HepG2 (cell line): Measurements from ENCODE around the gene SHMT1. TPM values are rescaled to one million over a fixed set of nuclear protein-coding genes. Genes with fewer than 3 reads are reported as not detected.

Experiments
- CBX5 ChIP-seq: sonication (generic); formaldehyde crosslinking; IDR thresholded peaks from 2 replicates; pipeline ENCODE4 v1.4.0; 2020; ENCODE audit warnings: missing genetic modification reagents, borderline replicate concordance
- CSRNP1 ChIP-seq: sonication (generic); formaldehyde crosslinking; IDR thresholded peaks from 2 replicates; pipeline ENCODE4 v1.8.1; 2023; ENCODE audit warnings: mild to moderate bottlenecking, missing genetic modification reagents
- FOXJ3 ChIP-seq: sonication (generic); formaldehyde crosslinking; IDR thresholded peaks from 2 replicates; pipeline ENCODE4 v1.4.0; 2020; ENCODE audit warnings: missing genetic modification reagents, mild to moderate bottlenecking, borderline replicate concordance
- HNRNPL ChIP-seq: fragments of 200-400 bp; formaldehyde crosslinking; IDR thresholded peaks from 2 replicates; pipeline ENCODE4 v1.6.1; 2017; ENCODE audit warnings: mild to moderate bottlenecking, low read depth, low read length
- MATR3 ChIP-seq: sonication (generic); formaldehyde crosslinking; IDR thresholded peaks from 2 replicates; pipeline ENCODE4 v1.4.0; 2020; ENCODE audit warnings: missing genetic modification reagents
- NAIF1 ChIP-seq: sonication (generic); formaldehyde crosslinking; IDR thresholded peaks from 2 replicates; pipeline ENCODE4 v1.5.0; 2020; ENCODE audit warnings: mild to moderate bottlenecking, missing genetic modification reagents, borderline replicate concordance
- POLR2A ChIP-seq, 2 experiments: IDR thresholded peaks; 2 replicates each; pipeline ENCODE4 v1.6.1; 2011; ENCODE audit warnings: low read depth in 2 of 2, low read length in 2 of 2, mild to moderate bottlenecking in 1 of 2, moderate library complexity in 1 of 2; ENCODE audit not compliant: insufficient read depth in 1 of 2
- RARA ChIP-seq: IDR thresholded peaks from 2 replicates; pipeline ENCODE4 v1.6.1; 2016; ENCODE audit warnings: missing genetic modification reagents, missing compliant biosample characterization
- RARG ChIP-seq: sonication (generic); formaldehyde crosslinking; IDR thresholded peaks from 2 replicates; pipeline ENCODE4 v1.4.0; 2020; ENCODE audit warnings: low read depth, mild to moderate bottlenecking, missing genetic modification reagents
- RFX3 ChIP-seq: IDR thresholded peaks from 2 replicates; pipeline ENCODE4 v1.6.1; 2016; ENCODE audit warnings: missing biosample characterization, missing genetic modification reagents
- SCMH1 ChIP-seq: sonication (generic); formaldehyde crosslinking; IDR thresholded peaks from 2 replicates; pipeline ENCODE4 v1.9.0; 2021; ENCODE audit warnings: missing genetic modification reagents, mild to moderate bottlenecking, borderline replicate concordance
- YEATS2 ChIP-seq: sonication (generic); formaldehyde crosslinking; IDR thresholded peaks from 2 replicates; pipeline ENCODE4 v1.4.0; 2020; ENCODE audit warnings: missing genetic modification reagents, borderline replicate concordance
- ZBTB26 ChIP-seq: IDR thresholded peaks from 2 replicates; pipeline ENCODE4 v1.6.1; 2016; ENCODE audit warnings: missing compliant biosample characterization, missing genetic modification reagents, borderline replicate concordance
- ZBTB37 ChIP-seq: sonication (generic); formaldehyde crosslinking; IDR thresholded peaks from 2 replicates; pipeline ENCODE4 v1.4.0; 2020; ENCODE audit warnings: mild to moderate bottlenecking, missing genetic modification reagents
- ZFP90 ChIP-seq: sonication (generic); formaldehyde crosslinking; IDR thresholded peaks from 2 replicates; pipeline ENCODE4 v1.8.0; 2022; ENCODE audit warnings: missing genetic modification reagents, mild to moderate bottlenecking, inconsistent platforms, borderline replicate concordance
- ZFX ChIP-seq: sonication (generic); formaldehyde crosslinking; IDR thresholded peaks from 2 replicates; pipeline ENCODE4 v1.4.0; 2020; ENCODE audit warnings: mild to moderate bottlenecking, low read depth, missing genetic modification reagents, moderate library complexity
- ZNF318 ChIP-seq: sonication (generic); formaldehyde crosslinking; IDR thresholded peaks from 2 replicates; pipeline ENCODE4 v1.4.0; 2020; ENCODE audit warnings: mild to moderate bottlenecking, missing genetic modification reagents
- ZNF644 ChIP-seq: IDR thresholded peaks from 2 replicates; pipeline ENCODE4 v1.6.1; 2016; ENCODE audit warnings: low read depth
- ZNF724P ChIP-seq: sonication (generic); formaldehyde crosslinking; IDR thresholded peaks from 2 replicates; pipeline ENCODE4 v1.8.0; 2022; ENCODE audit warnings: missing genetic modification reagents, borderline replicate concordance
- polyA plus RNA-seq, 8 experiments: library from polyadenylated mRNA; depleted of rRNA in 3 of 8; stranded (reverse) in 7 of 8; unstranded in 1 of 8; fragments of >200 nt; fragmentation: Illumina TruSeq in 4 of 8; extraction: Trizol in 4 of 8; gene quantifications; 2 replicates each; pipeline versions ENCODE4 v1.2.1 to v1.2.3, GENCODE V29; 2011 to 2016; ENCODE audit warnings: low read depth in 4 of 8, missing spikeins in 1 of 8, mixed read lengths in 1 of 8; ENCODE audit not compliant: insufficient read depth in 1 of 8
- total RNA-seq, 5 experiments: library from RNA; depleted of rRNA; stranded (reverse); fragments of >200 nt; fragmentation: Illumina TruSeq; extraction: Trizol; gene quantifications; 2 replicates each; pipeline ENCODE4 v1.2.3, GENCODE V29; 2016; ENCODE audit warnings: low read depth in 1 of 5

Gene SHMT1
- total and polyA plus RNA-seq, 2 of the 13 experiments (the other 11 are each of a cell fraction or from before 2014, with no cell fraction given): 21.3 to 48.8 TPM

GRCh38 chr17:18362698-18363100, 651 bp downstream of the SHMT1 start (continued):
- TF ChIP-seq ZBTB37 (CRISPR knock-in tag): no peak
- TF ChIP-seq HNRNPL: peak; percentile 68; the same call in 1 of the 2 replicates
- TF ChIP-seq POLR2A (IDR thresholded peaks at IDR 0.05; ENCODE audit: insufficient read depth in 1 of 2, low read depth in 2 of 2, low read length in 2 of 2): peak in 1 of 2 experiments; percentile 13; a peak in 1 of 4 replicates
- 0 out of 2 replicates have a peak, but pooled peaks have one; percentile 1 for TF ChIP-seq ZNF644 (CRISPR knock-in tag)
- no peak for TF ChIP-seq SCMH1
- no peak for TF ChIP-seq ZNF318
- TF ChIP-seq CBX5 (CRISPR knock-in tag): no peak
- TF ChIP-seq FOXJ3 (CRISPR knock-in tag): no peak
- TF ChIP-seq YEATS2: no peak
- TF ChIP-seq ZBTB26: no peak
- TF ChIP-seq MATR3 (CRISPR knock-in tag): no peak
- TF ChIP-seq ZNF724P (CRISPR knock-in tag): no peak
- no peak for TF ChIP-seq NAIF1 (CRISPR knock-in tag)
- TF ChIP-seq CSRNP1 (CRISPR knock-in tag): 0 out of 2 replicates have a peak, but pooled peaks have one; percentile 11
- no peak for TF ChIP-seq RARG (CRISPR knock-in tag)
- TF ChIP-seq ZFX (CRISPR knock-in tag): peak; percentile 11; the same call in 1 of the 2 replicates
- no peak for TF ChIP-seq ZFP90
- TF ChIP-seq RFX3 (CRISPR knock-in tag): no peak
- no peak for TF ChIP-seq RARA
